Measurements from ENCODE around the gene PIM3. TPM values are rescaled to one million over a fixed set of nuclear protein-coding genes. Genes with fewer than 3 reads are reported as not detected.

PIM3 gene
- total and polyA plus RNA-seq, 10 of the 15 experiments (the other 5 are each of a cell fraction or from before 2014, with no cell fraction given): 0.31 to 60.8 (median 12.4) TPM

DNA sequence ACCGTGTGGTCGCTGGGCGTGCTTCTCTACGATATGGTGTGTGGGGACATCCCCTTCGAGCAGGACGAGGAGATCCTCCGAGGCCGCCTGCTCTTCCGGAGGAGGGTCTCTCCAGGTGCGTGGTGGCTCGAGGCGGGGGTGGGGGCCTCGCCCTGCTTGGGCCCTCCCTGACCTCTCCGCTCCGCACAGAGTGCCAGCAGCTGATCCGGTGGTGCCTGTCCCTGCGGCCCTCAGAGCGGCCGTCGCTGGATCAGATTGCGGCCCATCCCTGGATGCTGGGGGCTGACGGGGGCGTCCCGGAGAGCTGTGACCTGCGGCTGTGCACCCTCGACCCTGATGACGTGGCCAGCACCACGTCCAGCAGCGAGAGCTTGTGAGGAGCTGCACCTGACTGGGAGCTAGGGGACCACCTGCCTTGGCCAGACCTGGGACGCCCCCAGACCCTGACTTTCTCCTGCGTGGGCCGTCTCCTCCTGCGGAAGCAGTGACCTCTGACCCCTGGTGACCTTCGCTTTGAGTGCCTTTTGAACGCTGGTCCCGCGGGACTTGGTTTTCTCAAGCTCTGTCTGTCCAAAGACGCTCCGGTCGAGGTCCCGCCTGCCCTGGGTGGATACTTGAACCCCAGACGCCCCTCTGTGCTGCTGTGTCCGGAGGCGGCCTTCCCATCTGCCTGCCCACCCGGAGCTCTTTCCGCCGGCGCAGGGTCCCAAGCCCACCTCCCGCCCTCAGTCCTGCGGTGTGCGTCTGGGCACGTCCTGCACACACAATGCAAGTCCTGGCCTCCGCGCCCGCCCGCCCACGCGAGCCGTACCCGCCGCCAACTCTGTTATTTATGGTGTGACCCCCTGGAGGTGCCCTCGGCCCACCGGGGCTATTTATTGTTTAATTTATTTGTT lies 2.4 kb downstream of the PIM3 start (continued):
- TF ChIP-seq, protein P1, sequence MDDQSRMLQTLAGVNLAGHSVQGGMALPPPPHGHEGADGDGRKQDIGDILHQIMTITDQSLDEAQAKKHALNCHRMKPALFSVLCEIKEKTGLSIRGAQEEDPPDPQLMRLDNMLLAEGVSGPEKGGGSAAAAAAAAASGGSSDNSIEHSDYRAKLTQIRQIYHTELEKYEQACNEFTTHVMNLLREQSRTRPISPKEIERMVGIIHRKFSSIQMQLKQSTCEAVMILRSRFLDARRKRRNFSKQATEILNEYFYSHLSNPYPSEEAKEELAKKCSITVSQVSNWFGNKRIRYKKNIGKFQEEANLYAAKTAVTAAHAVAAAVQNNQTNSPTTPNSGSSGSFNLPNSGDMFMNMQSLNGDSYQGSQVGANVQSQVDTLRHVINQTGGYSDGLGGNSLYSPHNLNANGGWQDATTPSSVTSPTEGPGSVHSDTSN (IDR thresholded peaks at IDR 0.05; ENCODE audit: insufficient replicate concordance, low read depth, low read length): no peak
- TF ChIP-seq, protein P2, sequence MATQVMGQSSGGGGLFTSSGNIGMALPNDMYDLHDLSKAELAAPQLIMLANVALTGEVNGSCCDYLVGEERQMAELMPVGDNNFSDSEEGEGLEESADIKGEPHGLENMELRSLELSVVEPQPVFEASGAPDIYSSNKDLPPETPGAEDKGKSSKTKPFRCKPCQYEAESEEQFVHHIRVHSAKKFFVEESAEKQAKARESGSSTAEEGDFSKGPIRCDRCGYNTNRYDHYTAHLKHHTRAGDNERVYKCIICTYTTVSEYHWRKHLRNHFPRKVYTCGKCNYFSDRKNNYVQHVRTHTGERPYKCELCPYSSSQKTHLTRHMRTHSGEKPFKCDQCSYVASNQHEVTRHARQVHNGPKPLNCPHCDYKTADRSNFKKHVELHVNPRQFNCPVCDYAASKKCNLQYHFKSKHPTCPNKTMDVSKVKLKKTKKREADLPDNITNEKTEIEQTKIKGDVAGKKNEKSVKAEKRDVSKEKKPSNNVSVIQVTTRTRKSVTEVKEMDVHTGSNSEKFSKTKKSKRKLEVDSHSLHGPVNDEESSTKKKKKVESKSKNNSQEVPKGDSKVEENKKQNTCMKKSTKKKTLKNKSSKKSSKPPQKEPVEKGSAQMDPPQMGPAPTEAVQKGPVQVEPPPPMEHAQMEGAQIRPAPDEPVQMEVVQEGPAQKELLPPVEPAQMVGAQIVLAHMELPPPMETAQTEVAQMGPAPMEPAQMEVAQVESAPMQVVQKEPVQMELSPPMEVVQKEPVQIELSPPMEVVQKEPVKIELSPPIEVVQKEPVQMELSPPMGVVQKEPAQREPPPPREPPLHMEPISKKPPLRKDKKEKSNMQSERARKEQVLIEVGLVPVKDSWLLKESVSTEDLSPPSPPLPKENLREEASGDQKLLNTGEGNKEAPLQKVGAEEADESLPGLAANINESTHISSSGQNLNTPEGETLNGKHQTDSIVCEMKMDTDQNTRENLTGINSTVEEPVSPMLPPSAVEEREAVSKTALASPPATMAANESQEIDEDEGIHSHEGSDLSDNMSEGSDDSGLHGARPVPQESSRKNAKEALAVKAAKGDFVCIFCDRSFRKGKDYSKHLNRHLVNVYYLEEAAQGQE (IDR thresholded peaks at IDR 0.05; ENCODE audit: low read depth, low read length): no peak
- TF ChIP-seq ETV6 (conservative IDR thresholded peaks at IDR 0.05 in 1 of 2, IDR thresholded peaks at IDR 0.05 in 1 of 2; ENCODE audit: borderline replicate concordance in 1 of 2, low read depth in 1 of 2): no peak
- TF ChIP-seq, protein P3, sequence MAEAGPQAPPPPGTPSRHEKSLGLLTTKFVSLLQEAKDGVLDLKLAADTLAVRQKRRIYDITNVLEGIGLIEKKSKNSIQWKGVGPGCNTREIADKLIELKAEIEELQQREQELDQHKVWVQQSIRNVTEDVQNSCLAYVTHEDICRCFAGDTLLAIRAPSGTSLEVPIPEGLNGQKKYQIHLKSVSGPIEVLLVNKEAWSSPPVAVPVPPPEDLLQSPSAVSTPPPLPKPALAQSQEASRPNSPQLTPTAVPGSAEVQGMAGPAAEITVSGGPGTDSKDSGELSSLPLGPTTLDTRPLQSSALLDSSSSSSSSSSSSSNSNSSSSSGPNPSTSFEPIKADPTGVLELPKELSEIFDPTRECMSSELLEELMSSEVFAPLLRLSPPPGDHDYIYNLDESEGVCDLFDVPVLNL (IDR thresholded peaks at IDR 0.05; ENCODE audit: low read depth, low read length): no peak
- no peak for TF ChIP-seq ZNF384 (IDR thresholded peaks at IDR 0.05; ENCODE audit: borderline replicate concordance, low read depth, low read length)
- TF ChIP-seq FOXK2 (IDR thresholded peaks at IDR 0.05): no peak
- no peak for TF ChIP-seq WRNIP1 (IDR thresholded peaks at IDR 0.05; ENCODE audit: borderline replicate concordance, low read depth, low read length)
- no peak for TF ChIP-seq PML (IDR thresholded peaks at IDR 0.05; ENCODE audit: low read length)
- no peak for TF ChIP-seq SUPT20H (IDR thresholded peaks at IDR 0.05; ENCODE audit: borderline replicate concordance, control insufficient read depth, low read depth, low read length)
- TF ChIP-seq TBL1XR1 (IDR thresholded peaks at IDR 0.05; ENCODE audit: low read depth, low read length): no peak
- TF ChIP-seq MEF2B (IDR thresholded peaks at IDR 0.05; ENCODE audit: partially characterized antibody, poor library complexity, severe bottlenecking): no peak
- no peak for TF ChIP-seq ESRRA (IDR thresholded peaks at IDR 0.05; ENCODE audit: low read length)
- no peak for TF ChIP-seq MXI1 (IDR thresholded peaks at IDR 0.05; ENCODE audit: low read depth, low read length)
- TF ChIP-seq, protein P4, sequence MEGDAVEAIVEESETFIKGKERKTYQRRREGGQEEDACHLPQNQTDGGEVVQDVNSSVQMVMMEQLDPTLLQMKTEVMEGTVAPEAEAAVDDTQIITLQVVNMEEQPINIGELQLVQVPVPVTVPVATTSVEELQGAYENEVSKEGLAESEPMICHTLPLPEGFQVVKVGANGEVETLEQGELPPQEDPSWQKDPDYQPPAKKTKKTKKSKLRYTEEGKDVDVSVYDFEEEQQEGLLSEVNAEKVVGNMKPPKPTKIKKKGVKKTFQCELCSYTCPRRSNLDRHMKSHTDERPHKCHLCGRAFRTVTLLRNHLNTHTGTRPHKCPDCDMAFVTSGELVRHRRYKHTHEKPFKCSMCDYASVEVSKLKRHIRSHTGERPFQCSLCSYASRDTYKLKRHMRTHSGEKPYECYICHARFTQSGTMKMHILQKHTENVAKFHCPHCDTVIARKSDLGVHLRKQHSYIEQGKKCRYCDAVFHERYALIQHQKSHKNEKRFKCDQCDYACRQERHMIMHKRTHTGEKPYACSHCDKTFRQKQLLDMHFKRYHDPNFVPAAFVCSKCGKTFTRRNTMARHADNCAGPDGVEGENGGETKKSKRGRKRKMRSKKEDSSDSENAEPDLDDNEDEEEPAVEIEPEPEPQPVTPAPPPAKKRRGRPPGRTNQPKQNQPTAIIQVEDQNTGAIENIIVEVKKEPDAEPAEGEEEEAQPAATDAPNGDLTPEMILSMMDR (IDR thresholded peaks at IDR 0.05 in 2 of 3, conservative IDR thresholded peaks at IDR 0.05 in 1 of 3; ENCODE audit: control insufficient read depth in 2 of 3, extremely low read depth in 1 of 3, insufficient read depth in 1 of 3, low read depth in 3 of 3, low read length in 3 of 3): 0 out of 6 replicates have a peak, but pooled peaks of 1 of the 3 experiments have one; percentile 7
- TF ChIP-seq MYC (IDR thresholded peaks at IDR 0.05; ENCODE audit: insufficient read depth, insufficient read length, insufficient replicate concordance, low read length, severe bottlenecking): no peak
- 0 out of 2 replicates have a peak, but pooled peaks have one; percentile 21 for TF ChIP-seq RB1 (IDR thresholded peaks at IDR 0.05; ENCODE audit: borderline replicate concordance)
- TF ChIP-seq POU2F2 (IDR thresholded peaks at IDR 0.05; ENCODE audit: borderline replicate concordance, low read depth, low read length): no peak; the same call in 2 of the 3 replicates
- TF ChIP-seq CBFB (IDR thresholded peaks at IDR 0.05; ENCODE audit: low read depth): no peak
- TF ChIP-seq GABPA (IDR thresholded peaks at IDR 0.05; ENCODE audit: low read depth): no peak
- TF ChIP-seq JUNB (IDR thresholded peaks at IDR 0.05): no peak
